GM10266 (cell line): ENCODE results near the gene COL4A4.

Source experiments
- DNase-seq: peaks from one replicate; pipeline ENCODE4 v3.0.0; 2012; ENCODE audit errors: extremely low spot score
- CTCF ChIP-seq: IDR thresholded peaks from 2 replicates; pipeline ENCODE4 v1.5.1; 2012; ENCODE audit warnings: mild to moderate bottlenecking, low read depth; ENCODE audit not compliant: control insufficient read depth, insufficient read depth; ENCODE audit errors: missing control alignments

The COL4A4 gene

GRCh38 chr2:227150222-227150936, 13.6 kb downstream of the COL4A4 start:
- TF ChIP-seq CTCF: no peak
- DNase-seq: no peak

GRCh38 chr2:227148106-227148505, 15.9 kb downstream of the COL4A4 start:
- DNase-seq: no peak
- no peak for TF ChIP-seq CTCF

- no peak for TF ChIP-seq CTCF
Observed at GRCh38 chr2:227147023-227147422, 17.0 kb downstream of the COL4A4 start.

GRCh38 chr2:227146456-227146855, 17.5 kb downstream of the COL4A4 start:
- no peak for TF ChIP-seq CTCF
- no peak for DNase-seq

More at GRCh38 chr2:227147023-227147422, 17.0 kb downstream of the COL4A4 start:
- no peak for DNase-seq

GRCh38 chr2:227143895-227144294, 20.1 kb downstream of the COL4A4 start:
- DNase-seq: no peak
- no peak for TF ChIP-seq CTCF

- no peak for TF ChIP-seq CTCF
- DNase-seq: no peak
Observed at GRCh38 chr2:227141301-227141700, 22.7 kb downstream of the COL4A4 start.

GRCh38 chr2:227134591-227134990, 29.4 kb downstream of the COL4A4 start:
- TF ChIP-seq CTCF: no peak
- no peak for DNase-seq
